ENCODE data around the gene ALOX15.

- TF ChIP-seq CTCF (IDR thresholded peaks at IDR 0.05; ENCODE audit: low read depth, low read length, poor library complexity, severe bottlenecking) (no peak), EZH2phosphoT487 (IDR thresholded peaks at IDR 0.05; ENCODE audit: borderline replicate concordance, low read length) (no peak)
These were observed 56.4 kb downstream of the ALOX15 start for GRCh38 chr17:4584917-4585637.
